Peyer's patch (tissue), 4 donors: ENCODE data around the gene OR2D3.

Experiments used
- CTCF ChIP-seq, 6 experiments: fragments of 450-650 bp in 4 of 6; fragments of 200-600 bp in 2 of 6; sonication (generic) in 1 of 6; IDR thresholded peaks; one replicate each; pipeline ENCODE4 v1.5.1; 2017 to 2019; ENCODE audit warnings: antibody characterized with exemption in 6 of 6, mild to moderate bottlenecking in 3 of 6, moderate library complexity in 1 of 6
- POLR2A ChIP-seq, 2 donors: fragments of 450-650 bp; IDR thresholded peaks; one replicate each; pipeline ENCODE4 v1.5.1; 2017; ENCODE audit warnings: antibody characterized with exemption in 2 of 2, mild to moderate bottlenecking in 2 of 2, moderate library complexity in 2 of 2

- TF ChIP-seq POLR2A (IDR thresholded peaks at IDR 0.05) (no peak), CTCF (IDR thresholded peaks at IDR 0.05) (no peak)
Observed at GRCh38 chr11:6888830-6889229, 32.0 kb upstream of the OR2D3 start.
